Mesendoderm (in vitro differentiated cells): ENCODE measurements around the gene SRSF8.

Experiments
- DNase-seq: peaks from one replicate; pipeline ENCODE4 v3.0.0; 2013
- H2AK5ac ChIP-seq: 2 replicates; pipeline ENCODE4 v1.6.1; 2013; ENCODE audit warnings: low read length, inconsistent platforms
- H2BK120ac ChIP-seq: 2 replicates; pipeline ENCODE4 v1.6.1; 2013; ENCODE audit warnings: low read depth, mild to moderate bottlenecking, low read length, moderate library complexity, mixed read lengths
- H2BK15ac ChIP-seq: replicated peaks from 2 replicates; pipeline ENCODE4 v1.6.1; 2013; ENCODE audit warnings: low read depth, mild to moderate bottlenecking, moderate library complexity
- H2BK5ac ChIP-seq: 2 replicates; pipeline ENCODE4 v1.6.1; 2013; ENCODE audit warnings: low read length, inconsistent platforms
- H3K18ac ChIP-seq: 2 replicates; pipeline ENCODE4 v1.6.1; 2013; ENCODE audit warnings: mild to moderate bottlenecking, low read length, mixed read lengths
- H3K23ac ChIP-seq: one replicate; pipeline ENCODE4 v1.6.1; 2013; ENCODE audit warnings: low read length
- H3K27ac ChIP-seq: 2 replicates; pipeline ENCODE4 v1.5.1; 2013; ENCODE audit warnings: low read depth, mild to moderate bottlenecking, inconsistent platforms, low read length, moderate library complexity
- H3K27me3 ChIP-seq: 2 replicates; pipeline ENCODE4 v1.6.1; 2013; ENCODE audit warnings: low read length, control low read depth, mild to moderate bottlenecking, inconsistent platforms; ENCODE audit not compliant: insufficient read depth, poor library complexity
- H3K36me3 ChIP-seq: 2 replicates; pipeline ENCODE4 v1.6.1; 2013; ENCODE audit warnings: low read length, inconsistent platforms; ENCODE audit not compliant: control insufficient read depth, insufficient read depth
- H3K4ac ChIP-seq: one replicate; pipeline ENCODE4 v1.6.1; 2013; ENCODE audit warnings: low read depth, mild to moderate bottlenecking, low read length, moderate library complexity
- H3K4me1 ChIP-seq: 2 replicates; pipeline ENCODE4 v1.6.1; 2013; ENCODE audit warnings: low read depth, low read length, inconsistent platforms; ENCODE audit not compliant: control insufficient read depth
- H3K4me2 ChIP-seq: 2 replicates; pipeline ENCODE4 v1.6.1; 2013; ENCODE audit warnings: low read length
- H3K4me3 ChIP-seq: 2 replicates; pipeline ENCODE4 v1.5.1; 2013; ENCODE audit warnings: mild to moderate bottlenecking, low read length
- H3K56ac ChIP-seq: one replicate; pipeline ENCODE4 v1.6.1; 2013; ENCODE audit warnings: low read length
- H3K79me1 ChIP-seq: 2 replicates; pipeline ENCODE4 v1.6.1; 2013; ENCODE audit warnings: low read length, inconsistent platforms
- H3K79me2 ChIP-seq: 2 replicates; pipeline ENCODE4 v1.6.1; 2013; ENCODE audit warnings: mild to moderate bottlenecking, low read length; ENCODE audit not compliant: control insufficient read depth, insufficient read depth
- H3K9ac ChIP-seq: 2 replicates; pipeline ENCODE4 v1.6.1; 2013; ENCODE audit warnings: low read length, inconsistent platforms
- H4K5ac ChIP-seq: one replicate; pipeline ENCODE4 v1.6.1; 2013; ENCODE audit warnings: low read length
- H4K8ac ChIP-seq: one replicate; pipeline ENCODE4 v1.6.1; 2013; ENCODE audit warnings: low read depth, mild to moderate bottlenecking, control low read depth, low read length, moderate library complexity
- WGBS: extraction: QIAGEN DNeasy Blood & Tissue Kit; methylation state at CpG from one replicate; pipeline ENCODE4 v1.1.7; 2013; ENCODE audit warnings: low lambda C conversion rate, missing lambda C conversion rate; ENCODE audit not compliant: insufficient coverage; ENCODE audit errors: extremely low coverage; 5-methylcytosine and 5-hydroxymethylcytosine counted together

SRSF8 gene

DNA sequence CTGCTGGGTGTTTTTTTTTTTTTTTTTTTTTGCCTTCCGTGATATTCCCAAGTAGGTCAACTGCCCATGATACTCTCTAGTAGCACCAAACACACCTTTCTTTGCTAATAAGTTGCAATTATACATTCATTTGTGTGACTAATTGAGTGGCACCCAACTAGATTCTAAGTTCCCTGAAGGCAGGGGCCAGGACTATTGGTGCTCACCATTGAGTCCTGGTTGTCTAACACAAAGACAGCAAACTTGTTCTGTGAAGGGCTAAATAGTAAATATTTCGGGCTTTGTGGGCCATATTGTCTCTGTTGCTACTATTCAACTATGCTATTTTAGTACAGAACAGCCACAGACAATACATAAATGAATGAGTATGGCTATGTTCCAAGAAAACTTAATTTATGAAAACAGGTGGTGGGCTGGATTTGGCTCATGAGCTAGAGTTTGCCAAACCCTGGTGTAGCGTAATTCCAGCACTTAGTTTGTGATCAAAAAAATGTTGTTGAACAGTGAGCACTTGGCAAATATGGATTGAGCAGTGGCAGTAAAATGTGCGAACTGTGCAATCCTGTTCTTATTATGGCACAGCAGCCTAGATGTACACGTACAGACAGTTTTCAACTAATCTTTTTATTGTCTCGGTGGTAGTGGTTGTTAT lies 34.3 kb downstream of the SRSF8 start:
- no peak for DNase-seq
- Histone ChIP-seq H3K79me1 (no peaks in the 10 kb centered on the region), H3K23ac (no peak overlapping the region), H2BK15ac (no peak overlapping the region), H3K36me3 (no peaks in the 10 kb centered on the region), H3K18ac (no peak overlapping the region), H3K4me2 (no peak overlapping the region), H2AK5ac (no peak overlapping the region), H3K4ac (no peak overlapping the region), H3K27me3 (no peaks in the 10 kb centered on the region), H2BK120ac (no peak overlapping the region), H3K4me1 (no peaks in the 10 kb centered on the region), H4K8ac (no peak overlapping the region), H2BK5ac (no peak overlapping the region), H3K79me2 (no peaks in the 10 kb centered on the region), H3K9ac (no peak overlapping the region), H3K27ac (no peak overlapping the region), H3K4me3 (no peak overlapping the region), H3K56ac (no peak overlapping the region), H4K5ac (no peak overlapping the region)
- WGBS: no CpG with 5 or more reads among the region's 6 CpGs

DNA sequence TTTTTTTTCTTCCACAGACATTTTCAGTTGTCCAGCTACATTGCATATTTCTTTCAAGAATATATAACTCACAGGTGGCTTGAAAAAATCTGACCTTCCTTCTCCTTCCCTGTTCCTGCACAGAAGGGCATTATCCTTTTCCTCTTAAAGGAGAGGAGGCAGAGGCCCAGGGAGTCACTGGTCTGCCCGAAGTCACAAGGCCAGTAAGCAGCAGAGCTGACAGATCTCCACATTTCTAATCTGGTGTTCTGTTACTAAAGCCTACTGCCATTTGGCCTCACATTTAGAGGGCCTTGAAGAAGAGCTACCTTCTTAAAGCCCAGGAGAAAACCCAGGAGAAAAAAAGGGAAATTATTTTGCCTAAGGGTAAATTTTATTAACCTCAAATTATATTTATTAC lies 35.2 kb downstream of the SRSF8 start:
- Histone ChIP-seq H3K79me1 (no peaks in the 10 kb centered on the region), H3K27me3 (no peaks in the 10 kb centered on the region), H3K79me2 (no peaks in the 10 kb centered on the region), H3K23ac (no peak overlapping the region), H3K36me3 (no peaks in the 10 kb centered on the region), H3K18ac (no peak overlapping the region), H3K56ac (no peak overlapping the region), H3K4me2 (no peak overlapping the region), H2BK15ac (no peak overlapping the region), H3K27ac (no peak overlapping the region), H3K9ac (no peak overlapping the region), H2BK5ac (no peak overlapping the region), H3K4me1 (no peaks in the 10 kb centered on the region), H2AK5ac (no peak overlapping the region), H3K4me3 (no peak overlapping the region), H4K5ac (no peak overlapping the region), H3K4ac (no peak overlapping the region), H2BK120ac (no peak overlapping the region), H4K8ac (no peak overlapping the region)
- DNase-seq: no peak
- WGBS: no CpG with 5 or more reads among the region's 1 CpG

DNA sequence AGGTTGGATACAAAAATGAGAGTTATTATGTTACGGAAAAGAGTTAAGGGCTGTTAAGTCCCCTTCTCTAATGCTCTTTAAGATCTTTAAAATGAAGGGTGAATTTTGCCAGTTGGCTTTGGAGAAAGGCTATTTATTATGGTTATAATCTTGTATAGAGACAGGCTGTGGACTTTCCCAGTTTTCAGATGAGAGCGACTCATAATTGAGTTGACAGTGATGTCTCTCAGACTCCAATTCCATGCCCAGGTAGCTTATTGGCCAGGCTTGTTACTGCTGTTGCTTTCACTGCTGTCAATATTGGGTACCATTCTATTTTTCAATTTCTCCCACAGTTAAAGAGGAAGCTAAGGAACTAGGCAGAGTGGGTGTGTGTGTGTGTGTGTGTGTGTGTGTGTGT lies 36.0 kb downstream of the SRSF8 start:
- Histone ChIP-seq H3K4me1 (peaks cover 2% of the 10 kb centered on the region), H2AK5ac (no peak overlapping the region), H4K8ac (no peak overlapping the region), H3K23ac (no peak overlapping the region), H3K79me1 (no peaks in the 10 kb centered on the region), H3K79me2 (no peaks in the 10 kb centered on the region), H3K4ac (no peak overlapping the region), H3K36me3 (no peaks in the 10 kb centered on the region), H3K4me2 (no peak overlapping the region), H3K18ac (no peak overlapping the region), H2BK120ac (no peak overlapping the region), H3K56ac (no peak overlapping the region), H4K5ac (no peak overlapping the region), H2BK5ac (no peak overlapping the region), H3K27ac (no peak overlapping the region), H3K27me3 (no peaks in the 10 kb centered on the region), H2BK15ac (no peak overlapping the region), H3K4me3 (no peak overlapping the region), H3K9ac (no peak overlapping the region)
- no CpG with 5 or more reads among the region's 2 CpGs for WGBS
- no peak for DNase-seq

DNA sequence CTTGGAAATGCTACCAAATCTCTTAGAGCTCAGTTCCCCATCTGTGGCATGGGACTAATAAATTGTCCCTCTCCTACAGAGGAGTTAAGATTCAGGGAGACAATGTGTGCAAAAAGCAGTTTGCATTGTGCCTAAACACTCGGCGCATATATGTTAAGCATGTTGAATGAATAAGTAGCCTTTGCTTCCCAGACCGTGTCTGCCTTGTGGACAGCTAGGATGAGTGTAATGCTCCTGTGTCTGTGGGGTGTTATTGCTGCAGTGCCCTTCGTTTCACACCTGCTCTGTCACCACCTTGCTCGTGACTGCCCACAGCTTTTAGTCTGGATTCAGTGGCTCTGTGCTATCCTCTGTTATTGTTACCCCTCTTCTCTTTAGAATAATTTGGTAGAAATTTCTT lies 37.0 kb downstream of the SRSF8 start:
- Histone ChIP-seq H3K4me3 (no peak overlapping the region), H2AK5ac (no peak overlapping the region), H3K27ac (no peak overlapping the region), H3K27me3 (no peaks in the 10 kb centered on the region), H3K79me1 (no peaks in the 10 kb centered on the region), H4K5ac (no peak overlapping the region), H3K36me3 (no peaks in the 10 kb centered on the region), H2BK120ac (no peak overlapping the region), H3K23ac (no peak overlapping the region), H2BK15ac (no peak overlapping the region), H3K4me2 (no peak overlapping the region), H3K4me1 (peaks cover 5% of the 10 kb centered on the region), H4K8ac (no peak overlapping the region), H3K4ac (no peak overlapping the region), H3K56ac (no peak overlapping the region), H3K9ac (no peak overlapping the region), H3K18ac (no peak overlapping the region), H3K79me2 (no peaks in the 10 kb centered on the region), H2BK5ac (no peak overlapping the region)
- no peak for DNase-seq
- WGBS: no CpG with 5 or more reads among the region's 5 CpGs

DNA sequence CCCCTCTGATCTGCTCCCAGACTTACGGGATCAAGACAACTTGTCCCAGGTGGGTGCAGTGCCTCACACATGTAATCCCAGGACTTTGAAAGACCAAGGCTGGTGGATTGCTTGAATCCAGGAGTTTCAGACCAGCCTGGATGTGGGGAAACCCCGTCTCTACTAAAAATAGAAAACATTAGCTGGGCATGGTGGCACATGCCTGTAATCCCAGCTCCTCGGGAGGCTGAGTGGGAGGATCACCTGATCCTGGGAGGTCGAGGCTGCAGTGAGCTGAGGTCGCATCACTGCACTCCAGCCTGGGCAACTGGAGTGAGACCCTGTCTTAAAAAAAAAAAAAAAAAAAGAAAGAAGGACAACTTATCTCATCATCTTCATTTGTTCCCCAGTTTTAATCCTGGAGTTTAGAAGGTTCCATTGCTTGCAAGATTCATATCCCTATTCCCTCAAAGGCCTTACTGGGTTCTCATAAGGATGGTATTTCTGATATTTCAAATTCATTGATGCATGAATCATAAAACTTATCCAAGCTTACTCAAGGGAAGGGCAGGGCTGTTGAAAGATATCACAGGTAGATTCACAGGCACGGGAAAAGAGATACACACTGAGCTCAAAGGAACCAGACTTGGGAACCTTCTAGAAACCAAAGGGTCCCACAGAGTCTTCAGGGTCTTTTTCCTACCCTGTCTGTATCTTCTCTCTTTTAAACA lies 37.6 kb downstream of the SRSF8 start:
- Histone ChIP-seq H3K27me3 (no peaks in the 10 kb centered on the region), H2BK15ac (no peak overlapping the region), H4K8ac (no peak overlapping the region), H2BK5ac (no peak overlapping the region), H3K23ac (no peak overlapping the region), H2AK5ac (no peak overlapping the region), H3K79me1 (no peaks in the 10 kb centered on the region), H3K9ac (no peak overlapping the region), H3K36me3 (no peaks in the 10 kb centered on the region), H3K18ac (no peak overlapping the region), H3K4me2 (no peak overlapping the region), H2BK120ac (no peak overlapping the region), H3K56ac (no peak overlapping the region), H3K4ac (no peak overlapping the region), H3K4me1 (peaks cover 7% of the 10 kb centered on the region), H3K4me3 (no peak overlapping the region), H3K27ac (no peak overlapping the region), H3K79me2 (no peaks in the 10 kb centered on the region), H4K5ac (no peak overlapping the region)
- DNase-seq: no peak
- no CpG with 5 or more reads among the region's 6 CpGs for WGBS

DNA sequence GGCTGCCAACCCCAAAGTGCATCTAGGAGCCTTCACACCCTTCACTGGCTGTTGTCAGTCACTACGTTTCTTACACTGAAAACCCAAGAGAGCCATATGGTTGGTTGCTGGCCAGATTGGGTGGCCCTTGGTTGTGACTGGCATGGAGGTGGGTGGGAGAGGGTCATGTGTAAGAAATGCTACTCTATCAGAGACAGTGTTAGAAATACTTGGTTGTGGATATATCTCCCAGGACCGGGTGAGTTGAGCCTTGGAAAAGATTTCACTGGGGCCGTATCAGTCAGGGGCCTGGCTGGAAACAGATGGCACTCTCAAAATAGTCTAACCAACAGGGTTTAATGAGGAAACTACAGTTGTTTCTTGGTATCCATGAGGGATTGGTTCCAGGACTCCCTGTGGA lies 38.1 kb downstream of the SRSF8 start:
- no peaks in the 10 kb centered on the region for H3K79me1 ChIP-seq
- no peaks in the 10 kb centered on the region for H3K79me2 ChIP-seq
- H4K8ac ChIP-seq: no peak overlapping the region
- no peaks in the 10 kb centered on the region for H3K36me3 ChIP-seq
- no peak for DNase-seq
- no peak overlapping the region for H3K18ac ChIP-seq
- no peak overlapping the region for H3K4me2 ChIP-seq
- H3K27me3 ChIP-seq: no peaks in the 10 kb centered on the region
- no peak overlapping the region for H3K56ac ChIP-seq
- no peak overlapping the region for H2BK120ac ChIP-seq
- H3K9ac ChIP-seq: no peak overlapping the region
- H2BK15ac ChIP-seq: no peak overlapping the region
- H3K4ac ChIP-seq: no peak overlapping the region
- no peak overlapping the region for H4K5ac ChIP-seq
- no peak overlapping the region for H3K4me3 ChIP-seq
- H2BK5ac ChIP-seq: no peak overlapping the region
- no peak overlapping the region for H3K27ac ChIP-seq
- H2AK5ac ChIP-seq: no peak overlapping the region
- H3K4me1 ChIP-seq: peaks cover 8% of the 10 kb centered on the region
- no CpG with 5 or more reads among the region's 3 CpGs for WGBS
- no peak overlapping the region for H3K23ac ChIP-seq
